GM12892 (cell line): Measurements from ENCODE around the gene TRNT1.

Experiments used
- POLR2A ChIP-seq: IDR thresholded peaks from 2 replicates; pipeline ENCODE4 v1.6.1; 2011; ENCODE audit warnings: low read depth, low read length, control low read depth
- POLR2AphosphoS5 ChIP-seq: IDR thresholded peaks from 2 replicates; pipeline ENCODE4 v1.6.1; 2011; ENCODE audit warnings: low read depth, low read length, control low read depth
- TAF1 ChIP-seq: IDR thresholded peaks from 2 replicates; pipeline ENCODE4 v1.6.1; 2011; ENCODE audit warnings: low read depth, mild to moderate bottlenecking, control low read depth, low read length, borderline replicate concordance

DNA sequence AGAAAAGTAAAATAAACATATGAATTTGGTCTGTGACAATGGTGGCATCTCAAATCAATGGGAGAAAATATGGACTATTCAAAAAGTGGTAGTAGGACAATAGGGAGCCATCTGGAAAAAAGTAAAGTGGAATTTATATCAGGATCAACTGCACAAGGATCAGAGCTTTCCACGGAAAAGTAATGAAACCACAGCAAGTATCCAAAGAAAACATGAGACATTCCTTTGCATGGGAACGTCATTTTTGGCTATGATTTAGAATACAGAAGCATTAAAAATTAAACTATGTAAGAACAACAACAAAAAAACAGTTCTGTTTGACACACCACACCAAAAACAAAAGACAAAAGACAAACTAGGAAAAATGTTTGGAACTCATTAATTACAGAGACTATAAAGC lies 34.1 kb downstream of the TRNT1 start:
- no peak for TF ChIP-seq POLR2AphosphoS5
- no peak for TF ChIP-seq TAF1
- TF ChIP-seq POLR2A = no peak
